Activated B cell treated with CpG ODN at 0.5 μM for 24 hours (primary cell): ENCODE results near the gene ENAH. TPM values are rescaled to one million over a fixed set of nuclear protein-coding genes. Genes with fewer than 3 reads are reported as not detected.
A peak's percentile ranks its signal among the peaks of the same experiment; 100 is the strongest.
"Not testable (repeated sequence)": the region's sequence is repeated elsewhere in the genome, so short reads cannot be mapped to it uniquely, and the experiment has no call there.

Source experiments
- ATAC-seq: fragments of 200-7000 bp; cut with Tn5 transposase; one replicate; pipeline ENCODE4 v1.10.0; 2021; ENCODE audit warnings: low read depth, mild to moderate bottlenecking, moderate library complexity
- CTCF ChIA-PET: fragments of 350-600 bp; sonication (Branson Sonifier 250); formaldehyde crosslinking; loops from one replicate; lab custom pipeline; 2021; ENCODE audit warnings: antibody characterized with exemption; lab: Charles Lee
- POLR2A ChIA-PET: fragments of 350-600 bp; sonication (Branson Sonifier 250); formaldehyde crosslinking; loops from one replicate; lab custom pipeline; 2021; ENCODE audit warnings: antibody characterized with exemption; lab: Charles Lee
- DNase-seq: peaks from one replicate; pipeline ENCODE4 v3.0.0; 2022
- H3K27ac Mint-ChIP-seq: one replicate; pipeline ENCODE4 v1.8.0; 2020; ENCODE audit warnings: mixed read lengths
- H3K27me3 Mint-ChIP-seq: one replicate; pipeline ENCODE4 v1.8.0; 2021; ENCODE audit warnings: mixed read lengths
- H3K36me3 Mint-ChIP-seq: one replicate; pipeline ENCODE4 v1.8.0; 2021; ENCODE audit warnings: low read depth, mixed read lengths
- H3K4me1 Mint-ChIP-seq: one replicate; pipeline ENCODE4 v1.8.0; 2021; ENCODE audit warnings: mixed read lengths
- H3K4me3 Mint-ChIP-seq: one replicate; pipeline ENCODE4 v1.8.0; 2020; ENCODE audit warnings: mild to moderate bottlenecking, mixed read lengths
- H3K9me3 Mint-ChIP-seq: one replicate; pipeline ENCODE4 v1.8.0; 2020; ENCODE audit warnings: mixed read lengths
- intact Hi-C: fragments of 100-400 bp; cut with micrococcal nuclease; formaldehyde crosslinking; loops from one replicate; pipeline ENCODE4 v1.15.1; 2024
- total RNA-seq: library from RNA; stranded (reverse); gene quantifications from 2 replicates; pipeline ENCODE4 v1.2.3, GENCODE V29; 2022
- TF ChIP-seq, protein P1 (sequence below): fragments of 200-600 bp; IDR thresholded peaks from one replicate; pipeline ENCODE4 v1.8.0; 2022; ENCODE audit warnings: antibody characterized with exemption, mild to moderate bottlenecking

The ENAH gene
- total RNA-seq, 1 donor from 2014 or later: 1.2 TPM

DNA sequence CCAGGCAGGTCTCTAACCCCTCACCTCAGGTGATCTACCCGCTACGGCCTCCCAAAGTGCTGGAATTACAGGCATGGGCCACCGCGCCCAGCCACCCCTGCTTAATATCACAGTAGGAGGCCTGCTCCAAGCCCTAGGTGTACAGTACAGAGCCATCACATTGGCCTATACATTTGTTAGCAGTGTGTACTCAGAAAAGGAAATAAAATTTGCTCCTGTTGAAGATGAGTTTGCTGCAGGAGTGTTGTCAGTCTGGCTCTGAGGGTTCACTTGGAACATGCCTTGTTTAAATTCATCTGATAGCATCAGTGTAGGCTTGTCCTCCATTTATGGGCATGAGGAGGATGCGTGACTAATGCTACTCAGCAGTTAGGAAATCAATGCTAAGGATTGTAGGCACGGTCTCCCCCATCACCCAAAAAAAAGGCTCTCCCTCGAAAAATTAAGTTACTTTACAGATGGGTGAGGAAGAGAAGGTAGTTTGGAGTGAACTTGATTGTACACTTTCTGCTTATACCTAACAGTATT is 4.6 kb upstream of the ENAH start:
- TF ChIP-seq, protein P1, sequence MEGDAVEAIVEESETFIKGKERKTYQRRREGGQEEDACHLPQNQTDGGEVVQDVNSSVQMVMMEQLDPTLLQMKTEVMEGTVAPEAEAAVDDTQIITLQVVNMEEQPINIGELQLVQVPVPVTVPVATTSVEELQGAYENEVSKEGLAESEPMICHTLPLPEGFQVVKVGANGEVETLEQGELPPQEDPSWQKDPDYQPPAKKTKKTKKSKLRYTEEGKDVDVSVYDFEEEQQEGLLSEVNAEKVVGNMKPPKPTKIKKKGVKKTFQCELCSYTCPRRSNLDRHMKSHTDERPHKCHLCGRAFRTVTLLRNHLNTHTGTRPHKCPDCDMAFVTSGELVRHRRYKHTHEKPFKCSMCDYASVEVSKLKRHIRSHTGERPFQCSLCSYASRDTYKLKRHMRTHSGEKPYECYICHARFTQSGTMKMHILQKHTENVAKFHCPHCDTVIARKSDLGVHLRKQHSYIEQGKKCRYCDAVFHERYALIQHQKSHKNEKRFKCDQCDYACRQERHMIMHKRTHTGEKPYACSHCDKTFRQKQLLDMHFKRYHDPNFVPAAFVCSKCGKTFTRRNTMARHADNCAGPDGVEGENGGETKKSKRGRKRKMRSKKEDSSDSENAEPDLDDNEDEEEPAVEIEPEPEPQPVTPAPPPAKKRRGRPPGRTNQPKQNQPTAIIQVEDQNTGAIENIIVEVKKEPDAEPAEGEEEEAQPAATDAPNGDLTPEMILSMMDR: no peak
- peaks cover 40% of the 10 kb centered on the region for H3K4me1 Mint-ChIP-seq
- POLR2A ChIA-PET: no interaction called here
- peaks cover 2% of the 10 kb centered on the region for H3K27me3 Mint-ChIP-seq
- H3K36me3 Mint-ChIP-seq: no peaks in the 10 kb centered on the region
- DNase-seq (no peak), ATAC-seq (no peak)
- H3K27ac Mint-ChIP-seq: no peak overlapping the region
- H3K4me3 Mint-ChIP-seq: no peak overlapping the region
- H3K9me3 Mint-ChIP-seq: no peaks in the 10 kb centered on the region
- intact Hi-C loops: loop anchor here (10.0 kb wide), 2 partner anchors 103 to 267 kb away; partner anchors contain the start of gene PYCR2
- CTCF ChIA-PET: no interaction called here

DNA sequence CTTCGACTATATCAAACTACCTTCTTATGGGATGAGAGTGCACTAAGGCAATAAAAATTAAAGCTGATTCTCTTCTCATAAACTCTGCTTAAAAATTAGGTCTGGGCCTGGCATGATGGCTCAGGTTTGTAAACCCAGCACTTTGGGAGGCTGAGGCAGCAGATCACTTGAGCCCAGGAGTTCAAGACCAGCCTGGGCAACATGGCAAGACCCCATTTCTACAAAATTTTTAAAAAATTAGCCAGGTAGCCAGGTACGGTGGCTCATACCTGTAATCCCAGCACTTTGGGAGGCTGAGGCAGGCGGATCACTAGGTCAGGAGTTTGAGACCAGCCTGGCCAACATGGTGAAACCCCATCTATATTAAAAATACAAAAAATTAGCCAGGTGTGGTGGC is 3.3 kb upstream of the ENAH start:
- H3K27ac Mint-ChIP-seq, H3K9me3 Mint-ChIP-seq, H3K4me3 Mint-ChIP-seq, DNase-seq, H3K36me3 Mint-ChIP-seq, H3K27me3 Mint-ChIP-seq, ATAC-seq, POLR2A ChIA-PET: not testable (repeated sequence)
- CTCF ChIA-PET: interaction anchor here (1.3 kb wide), 1 partner anchor 181 kb away, joined by 3 read pairs; no protein-coding TSS in a partner anchor
- peaks cover 40% of the 10 kb centered on the region for H3K4me1 Mint-ChIP-seq
- intact Hi-C loops: loop anchor here (10.0 kb wide), 2 partner anchors 101 to 269 kb away; partner anchors contain the start of gene PYCR2

DNA sequence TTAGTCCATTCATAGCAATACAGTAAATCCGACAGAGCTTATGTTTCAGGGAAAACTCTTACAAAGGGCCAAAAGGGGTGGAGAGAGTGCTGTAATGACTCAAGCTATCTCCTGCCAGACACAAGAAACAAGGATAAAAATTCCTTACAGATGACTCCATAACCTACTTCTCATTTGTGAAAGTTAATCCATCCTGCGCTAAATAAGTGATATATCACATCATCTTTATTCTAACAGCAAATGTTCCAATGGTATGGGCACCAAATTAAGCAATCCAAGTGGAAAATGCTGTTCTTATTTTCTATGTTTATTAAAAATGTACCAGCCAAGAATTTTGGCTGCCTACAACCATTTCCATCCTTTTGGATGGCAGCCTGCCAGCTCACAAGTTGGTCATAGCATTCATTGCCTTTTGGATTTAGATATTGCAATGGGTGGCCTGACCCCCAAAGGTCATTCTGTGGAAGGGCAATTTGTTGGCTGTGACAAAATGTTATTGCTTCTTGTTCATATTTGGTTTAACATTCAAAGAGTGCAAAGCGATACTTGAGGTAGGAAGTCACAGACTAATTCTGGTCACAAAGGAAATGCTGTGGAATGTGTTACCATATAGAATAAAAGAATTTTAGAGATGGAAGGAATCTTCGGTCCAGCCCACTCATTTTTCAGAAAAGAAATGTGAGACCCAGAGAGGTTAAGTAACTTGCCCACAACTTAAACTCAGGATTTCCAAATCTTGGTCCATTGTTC is 2.8 kb upstream of the ENAH start:
- no peak for ATAC-seq
- TF ChIP-seq, protein P1: no peak
- POLR2A ChIA-PET: interaction anchor here (0.7 kb wide), 1 partner anchor 122 kb away, joined by 3 read pairs; no protein-coding TSS in a partner anchor
- Mint-ChIP-seq H3K27me3 (peaks cover 9% of the 10 kb centered on the region), H3K4me3 (peak overlapping the region; percentile 1), H3K27ac (no peak overlapping the region), H3K36me3 (peaks cover 5% of the 10 kb centered on the region), H3K9me3 (no peaks in the 10 kb centered on the region), H3K4me1 (peaks cover 34% of the 10 kb centered on the region)
- DNase-seq: no peak
- intact Hi-C loops: loop anchor here (10.0 kb wide), 2 partner anchors 101 to 269 kb away; partner anchors contain the start of gene PYCR2
- CTCF ChIA-PET: interaction anchor here (1.0 to 1.3 kb wide), 2 partner anchors 103 to 181 kb away, joined by 3 read pairs; no protein-coding TSS in a partner anchor

DNA sequence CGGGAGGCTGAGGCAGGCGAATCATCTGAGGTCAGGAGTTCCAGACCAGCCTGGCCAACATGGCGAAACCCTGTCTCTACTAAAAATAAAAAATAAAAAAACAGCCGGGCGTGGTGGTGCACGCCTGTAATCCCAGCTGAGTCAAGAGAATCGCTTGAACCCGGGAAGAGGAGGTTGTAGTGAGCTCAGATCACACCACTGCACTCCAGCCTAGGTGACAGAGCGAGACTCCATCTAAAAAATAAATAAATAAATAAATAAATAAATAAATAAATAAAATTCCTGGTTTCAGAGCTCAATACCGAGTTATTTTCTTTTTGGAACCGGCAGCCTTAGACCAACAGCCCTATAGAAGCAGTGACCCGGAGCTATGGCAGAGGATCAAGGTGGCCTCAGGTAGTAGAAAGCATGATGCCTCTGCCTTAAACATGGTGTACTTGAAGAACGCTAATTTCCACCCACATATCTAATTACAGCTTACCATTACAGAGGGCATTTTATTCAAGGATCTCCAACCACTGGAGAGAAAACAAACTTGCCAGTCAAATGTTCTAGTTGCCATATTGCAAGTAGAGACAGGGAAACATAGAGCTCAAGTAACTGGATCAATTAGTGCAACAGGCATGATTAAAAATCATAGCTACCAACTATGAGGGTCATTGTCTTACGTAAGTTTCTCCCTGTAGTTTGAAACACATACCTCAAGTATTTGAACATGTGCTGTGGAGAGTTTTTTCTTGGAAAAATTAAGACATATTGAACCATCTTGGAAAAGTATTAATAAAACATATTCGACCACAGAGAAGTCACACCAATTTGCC is 2.0 kb upstream of the ENAH start:
- CTCF ChIA-PET: interaction anchor here (0.9 to 1.3 kb wide), 3 partner anchors 102 to 191 kb away, joined by 3 read pairs; no protein-coding TSS in a partner anchor
- intact Hi-C loops: loop anchor here (5.0 to 10.0 kb wide), 3 partner anchors 100 to 270 kb away; partner anchors contain the start of gene PYCR2
- TF ChIP-seq, protein P1: no peak

DNA sequence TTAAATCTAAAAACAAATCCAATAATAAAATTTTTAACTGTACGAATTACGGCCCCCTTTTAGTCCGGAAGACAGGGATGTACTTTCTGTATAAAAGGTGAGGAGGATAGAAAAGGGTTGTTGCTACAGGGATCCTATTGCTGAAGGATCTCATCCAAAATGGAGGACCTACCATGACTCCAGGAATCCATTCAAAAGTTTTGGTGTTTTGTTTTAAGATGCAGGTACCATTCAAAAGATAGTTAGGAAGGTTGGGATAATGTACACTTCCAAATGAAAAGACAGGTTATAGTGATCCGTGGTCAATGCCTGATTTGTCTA is 1.3 kb upstream of the ENAH start:
- ChIA-PET POLR2A (no interaction called here), CTCF (interaction anchor here (0.9 kb wide), 1 partner anchor 191 kb away, joined by 3 read pairs; no protein-coding TSS in a partner anchor)
- intact Hi-C loops: loop anchor here (5.0 to 10.0 kb wide), 3 partner anchors 99 to 271 kb away; partner anchors contain the start of gene PYCR2
- ATAC-seq (no peak), DNase-seq (no peak)
- H3K36me3 Mint-ChIP-seq: peaks cover 5% of the 10 kb centered on the region
- TF ChIP-seq, protein P1: no peak
- H3K27me3 Mint-ChIP-seq: peaks cover 9% of the 10 kb centered on the region
- no peak overlapping the region for H3K27ac Mint-ChIP-seq
- no peaks in the 10 kb centered on the region for H3K9me3 Mint-ChIP-seq
- peaks cover 21% of the 10 kb centered on the region for H3K4me1 Mint-ChIP-seq
- peak overlapping the region; percentile 78 for H3K4me3 Mint-ChIP-seq

More for the DNA sequence above, 2.0 kb upstream of the ENAH start:
- Mint-ChIP-seq H3K9me3 (no peaks in the 10 kb centered on the region), H3K4me3 (peak overlapping the region; percentile 78), H3K4me1 (peaks cover 26% of the 10 kb centered on the region), H3K27ac (no peak overlapping the region), H3K36me3 (peaks cover 5% of the 10 kb centered on the region), H3K27me3 (peaks cover 9% of the 10 kb centered on the region)
- POLR2A ChIA-PET: interaction anchor here (0.7 kb wide), 1 partner anchor 122 kb away, joined by 3 read pairs; no protein-coding TSS in a partner anchor
- ATAC-seq (no peak), DNase-seq (no peak)
